ENCODE data around the gene YJU2. TPM values are rescaled to one million over a fixed set of nuclear protein-coding genes. Genes with fewer than 3 reads are reported as not detected.

YJU2 gene
- polyA plus RNA-seq, 1 of the 3 experiments (the other 2 are of a cell fraction) = 29.0 TPM

- Histone ChIP-seq H2AFZ (ENCODE audit: low read depth) (no peak overlapping the region), H3K4me1 (ENCODE audit: control insufficient read depth in 1 of 2, insufficient read depth in 2 of 2, low read depth in 1 of 2, low read length in 1 of 2) (no peaks in the 10 kb centered on the region), H3K4me3 (ENCODE audit: low read depth in 2 of 2, low read length in 1 of 2) (no peak overlapping the region), H3F3A (replicated peaks; ENCODE audit: insufficient read depth) (peaks cover 4% of the 10 kb centered on the region), H4K20me1 (ENCODE audit: insufficient read depth) (0 out of 2 replicates have a peak, but pooled peaks cover 4% of the 10 kb centered on the region), H3K9ac (no peak overlapping the region), H3K9me2 (no peaks in the 10 kb centered on the region), H3K79me2 (ENCODE audit: insufficient read depth) (no peaks in the 10 kb centered on the region), H3K36me3 (replicated peaks in 1 of 2; ENCODE audit: control insufficient read depth in 1 of 2, insufficient read depth in 2 of 2, low read length in 1 of 2) (peaks cover under 1 to 5% of the 10 kb centered on the region in 2 experiments), H3K27ac (ENCODE audit: low read depth in 2 of 2, low read length in 1 of 2) (no peak overlapping the region), H3K9me3 (no peaks in the 10 kb centered on the region), H3K27me3 (ENCODE audit: insufficient read depth) (no peaks in the 10 kb centered on the region), H3K4me2 (no peak overlapping the region)
- ChIA-PET CTCF (interaction anchor here (0.7 kb wide), 1 partner anchor 88 kb away, joined by 3 read pairs; no protein-coding TSS in a partner anchor), POLR2A (interaction anchor here (0.7 kb wide), 1 partner anchor 138 kb away, joined by 4 read pairs; the partner anchor contains the start of gene CHAF1A)
- TF ChIP-seq, protein P1, sequence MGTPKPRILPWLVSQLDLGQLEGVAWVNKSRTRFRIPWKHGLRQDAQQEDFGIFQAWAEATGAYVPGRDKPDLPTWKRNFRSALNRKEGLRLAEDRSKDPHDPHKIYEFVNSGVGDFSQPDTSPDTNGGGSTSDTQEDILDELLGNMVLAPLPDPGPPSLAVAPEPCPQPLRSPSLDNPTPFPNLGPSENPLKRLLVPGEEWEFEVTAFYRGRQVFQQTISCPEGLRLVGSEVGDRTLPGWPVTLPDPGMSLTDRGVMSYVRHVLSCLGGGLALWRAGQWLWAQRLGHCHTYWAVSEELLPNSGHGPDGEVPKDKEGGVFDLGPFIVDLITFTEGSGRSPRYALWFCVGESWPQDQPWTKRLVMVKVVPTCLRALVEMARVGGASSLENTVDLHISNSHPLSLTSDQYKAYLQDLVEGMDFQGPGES (IDR thresholded peaks at IDR 0.05; ENCODE audit: low read depth, low read length) = no peak
- TF ChIP-seq SMC3 (IDR thresholded peaks at IDR 0.05; ENCODE audit: low read depth, low read length) (no peak), FOXM1 (IDR thresholded peaks at IDR 0.05; ENCODE audit: low read depth) (no peak), FOXJ3 (CRISPR knock-in tag; IDR thresholded peaks at IDR 0.05) (no peak), RCOR1 (IDR thresholded peaks at IDR 0.05; ENCODE audit: low read length) (no peak), ELF1 (IDR thresholded peaks at IDR 0.05) (no peak), PBX3 (IDR thresholded peaks at IDR 0.05) (no peak), JUND (IDR thresholded peaks at IDR 0.05) (no peak), MXI1 (IDR thresholded peaks at IDR 0.05; ENCODE audit: low read depth, low read length) (no peak), NRF1 (IDR thresholded peaks at IDR 0.05; ENCODE audit: low read depth, low read length) (no peak), NFIC (IDR thresholded peaks at IDR 0.05; ENCODE audit: borderline replicate concordance) (no peak), FOSL2 (IDR thresholded peaks at IDR 0.05; ENCODE audit: borderline replicate concordance, low read depth) (no peak), SIN3A (IDR thresholded peaks at IDR 0.05; ENCODE audit: borderline replicate concordance, low read depth, low read length) (no peak), REST (IDR thresholded peaks at IDR 0.05; ENCODE audit: low read depth, low read length) (no peak), YY1 (IDR thresholded peaks at IDR 0.05; ENCODE audit: low read depth) (no peak), MEF2A (IDR thresholded peaks at IDR 0.05; ENCODE audit: borderline replicate concordance, low read depth) (no peak)
- TF ChIP-seq, protein P2, sequence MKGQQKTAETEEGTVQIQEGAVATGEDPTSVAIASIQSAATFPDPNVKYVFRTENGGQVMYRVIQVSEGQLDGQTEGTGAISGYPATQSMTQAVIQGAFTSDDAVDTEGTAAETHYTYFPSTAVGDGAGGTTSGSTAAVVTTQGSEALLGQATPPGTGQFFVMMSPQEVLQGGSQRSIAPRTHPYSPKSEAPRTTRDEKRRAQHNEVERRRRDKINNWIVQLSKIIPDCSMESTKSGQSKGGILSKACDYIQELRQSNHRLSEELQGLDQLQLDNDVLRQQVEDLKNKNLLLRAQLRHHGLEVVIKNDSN (IDR thresholded peaks at IDR 0.05; ENCODE audit: borderline replicate concordance, low read depth) = no peak
- TF ChIP-seq, protein P3, sequence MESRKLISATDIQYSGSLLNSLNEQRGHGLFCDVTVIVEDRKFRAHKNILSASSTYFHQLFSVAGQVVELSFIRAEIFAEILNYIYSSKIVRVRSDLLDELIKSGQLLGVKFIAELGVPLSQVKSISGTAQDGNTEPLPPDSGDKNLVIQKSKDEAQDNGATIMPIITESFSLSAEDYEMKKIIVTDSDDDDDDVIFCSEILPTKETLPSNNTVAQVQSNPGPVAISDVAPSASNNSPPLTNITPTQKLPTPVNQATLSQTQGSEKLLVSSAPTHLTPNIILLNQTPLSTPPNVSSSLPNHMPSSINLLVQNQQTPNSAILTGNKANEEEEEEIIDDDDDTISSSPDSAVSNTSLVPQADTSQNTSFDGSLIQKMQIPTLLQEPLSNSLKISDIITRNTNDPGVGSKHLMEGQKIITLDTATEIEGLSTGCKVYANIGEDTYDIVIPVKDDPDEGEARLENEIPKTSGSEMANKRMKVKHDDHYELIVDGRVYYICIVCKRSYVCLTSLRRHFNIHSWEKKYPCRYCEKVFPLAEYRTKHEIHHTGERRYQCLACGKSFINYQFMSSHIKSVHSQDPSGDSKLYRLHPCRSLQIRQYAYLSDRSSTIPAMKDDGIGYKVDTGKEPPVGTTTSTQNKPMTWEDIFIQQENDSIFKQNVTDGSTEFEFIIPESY (IDR thresholded peaks at IDR 0.05; ENCODE audit: borderline replicate concordance, low read depth) = no peak
- no peak for DNase-seq
- 84% methylated on average over 2 of the region's 4 CpGs for WGBS (ENCODE audit: low lambda C conversion rate)
Observed at GRCh38 chr19:4264812-4265211, 17.9 kb downstream of the YJU2 start.

All from SK-N-SH (cell line).